H1 (cell line): ENCODE data around the gene MAF. TPM values are rescaled to one million over a fixed set of nuclear protein-coding genes. Genes with fewer than 3 reads are reported as not detected.
A peak's percentile ranks its signal among the peaks of the same experiment; 100 is the strongest.

Source experiments
- BACH1 ChIP-seq: IDR thresholded peaks from 2 replicates; pipeline ENCODE4 v1.6.1; 2012; ENCODE audit warnings: low read length, improper control_type of control experiment
- CHD2 ChIP-seq: IDR thresholded peaks from 2 replicates; pipeline ENCODE4 v1.6.1; 2012; ENCODE audit warnings: low read length, improper control_type of control experiment
- E2F6 ChIP-seq: IDR thresholded peaks from 2 replicates; pipeline ENCODE4 v1.6.1; 2012; ENCODE audit warnings: inconsistent platforms
- GABPA ChIP-seq: IDR thresholded peaks from 2 replicates; pipeline ENCODE4 v1.6.1; 2011; ENCODE audit warnings: mild to moderate bottlenecking, low read length, moderate library complexity, borderline replicate concordance; ENCODE audit not compliant: insufficient read depth
- JUND ChIP-seq: IDR thresholded peaks from 2 replicates; pipeline ENCODE4 v1.6.1; 2011; ENCODE audit warnings: mild to moderate bottlenecking, improper control_type of control experiment, low read length
- KDM5A ChIP-seq: fragments of 200-600 bp; IDR thresholded peaks from 2 replicates; pipeline ENCODE4 v1.7.1; 2012; ENCODE audit warnings: mild to moderate bottlenecking, low read length, inconsistent platforms, mixed read lengths
- RBBP5 ChIP-seq: IDR thresholded peaks from 2 replicates; pipeline ENCODE4 v1.7.1; 2012; ENCODE audit warnings: low read depth, mild to moderate bottlenecking, inconsistent platforms, low read length, moderate library complexity, borderline replicate concordance
- SP1 ChIP-seq: IDR thresholded peaks from 2 replicates; pipeline ENCODE4 v1.6.1; 2011; ENCODE audit warnings: low read depth, low read length
- SP4 ChIP-seq: IDR thresholded peaks from 2 replicates; pipeline ENCODE4 v1.6.1; 2012; ENCODE audit warnings: low read length, inconsistent platforms
- SUZ12 ChIP-seq: fragments of 200-600 bp; sonication (generic); IDR thresholded peaks from 2 replicates; pipeline ENCODE4 v1.6.1; 2012; ENCODE audit warnings: mild to moderate bottlenecking, inconsistent platforms, low read length, moderate library complexity, mixed read lengths
- TAF1 ChIP-seq: IDR thresholded peaks from 2 replicates; pipeline ENCODE4 v1.6.1; 2011; ENCODE audit warnings: mild to moderate bottlenecking, low read depth, low read length
- TEAD4 ChIP-seq: IDR thresholded peaks from 2 replicates; pipeline ENCODE4 v1.6.1; 2012; ENCODE audit warnings: low read depth, low read length, inconsistent platforms, mixed read lengths
- USF2 ChIP-seq: IDR thresholded peaks from 2 replicates; pipeline ENCODE4 v1.6.1; 2011; ENCODE audit warnings: low read length, improper control_type of control experiment
- YY1 ChIP-seq: IDR thresholded peaks from 2 replicates; pipeline ENCODE4 v1.6.1; 2011; ENCODE audit warnings: low read depth, mild to moderate bottlenecking, low read length
- polyA plus RNA-seq, 7 experiments: library from polyadenylated mRNA; depleted of rRNA in 3 of 7; stranded (reverse) in 5 of 7; unstranded in 2 of 7; fragments of >200 nt in 5 of 7; fragments of 200-250 nt in 2 of 7; gene quantifications; 1 replicate in 5 of 7; 2 replicates in 1 of 7; 4 replicates in 1 of 7; pipeline versions ENCODE4 v1.2.1 to v1.2.3, GENCODE V29; 2011 to 2013; ENCODE audit warnings: missing spikeins in 2 of 7, mixed read lengths in 2 of 7
- total RNA-seq: library from RNA; stranded (reverse); fragmentation: NEBNext Ultra II Directional; extraction: Animal tissue kit (Norgen Biotek cat#: 25700); gene quantifications from 2 replicates; pipeline ENCODE4 v1.2.1, GENCODE V29; 2021

The MAF gene
- total and polyA plus RNA-seq, 2 of the 8 experiments (the other 6 are each of a cell fraction or from before 2014, with no cell fraction given), result 1.3 to 2.7 TPM

- TF ChIP-seq CHD2, result no peak
- no peak for TF ChIP-seq SP1
- TF ChIP-seq KDM5A, result no peak
- TF ChIP-seq BACH1, result no peak
- no peak for TF ChIP-seq USF2
- 0 out of 2 replicates have a peak, but pooled peaks have one; percentile 12 for TF ChIP-seq E2F6
- TF ChIP-seq TEAD4, result no peak
- TF ChIP-seq SUZ12, result peak; percentile 54; the same call in 1 of the 2 replicates
- TF ChIP-seq GABPA, result no peak
- no peak for TF ChIP-seq SP4
- TF ChIP-seq TAF1, result no peak
- TF ChIP-seq YY1, result no peak
- 0 out of 2 replicates have a peak, but pooled peaks have one; percentile 27 for TF ChIP-seq RBBP5
- no peak for TF ChIP-seq JUND
These were observed 1.2 kb downstream of the MAF start (continued) for GRCh38 chr16:79599256-79599836.
